Keratinocyte (primary cell): Measurements from ENCODE around the gene PDE8A. TPM values are rescaled to one million over a fixed set of nuclear protein-coding genes. Genes with fewer than 3 reads are reported as not detected.

ENCODE experiments used
- DNase-seq: peaks from one replicate; pipeline ENCODE4 v3.0.0-alpha.2; 2011; ENCODE audit warnings: low read depth, missing footprints, low spot score
- FAIRE-seq: peaks from 2 replicates; lab custom pipeline; 2011; peaks lifted over from hg19 to GRCh38; lab: Jason Lieb, UNC
- H2AFZ ChIP-seq: 2 replicates; pipeline ENCODE4 v1.6.0; 2012; ENCODE audit warnings: low read length, control low read depth, inconsistent platforms; ENCODE audit not compliant: control insufficient read depth
- H3K27ac ChIP-seq: 2 replicates; pipeline ENCODE4 v1.5.1; 2011; ENCODE audit warnings: low read length; ENCODE audit not compliant: control insufficient read depth, insufficient read depth
- H3K27me3 ChIP-seq: 3 replicates; pipeline ENCODE4 v1.6.0; 2011; ENCODE audit warnings: low read length; ENCODE audit not compliant: control insufficient read depth, insufficient read depth; ENCODE audit errors: extremely low read depth
- H3K36me3 ChIP-seq, 2 experiments: 2 replicates in 1 of 2; 3 replicates in 1 of 2; pipeline ENCODE4 v1.5.1; 2011; ENCODE audit warnings: low read length in 2 of 2, mild to moderate bottlenecking in 1 of 2; ENCODE audit not compliant: control insufficient read depth in 2 of 2, insufficient read depth in 2 of 2; ENCODE audit errors: extremely low read depth in 1 of 2
- H3K4me1 ChIP-seq: 3 replicates; pipeline ENCODE4 v1.5.1; 2011; ENCODE audit warnings: low read length; ENCODE audit not compliant: control insufficient read depth, insufficient read depth; ENCODE audit errors: extremely low read depth
- H3K4me2 ChIP-seq: 3 replicates; pipeline ENCODE4 v1.6.0; 2011; ENCODE audit warnings: low read depth, low read length; ENCODE audit not compliant: control insufficient read depth, insufficient read depth; ENCODE audit errors: extremely low read depth
- H3K4me3 ChIP-seq, 3 experiments: fragments of 200-600 bp in 1 of 3; sonication (generic) in 1 of 3; 2 replicates in 2 of 3; 3 replicates in 1 of 3; pipeline ENCODE4 v1.5.1; 2011 to 2016; ENCODE audit warnings: low read length in 3 of 3, mild to moderate bottlenecking in 3 of 3, control low read depth in 2 of 3, inconsistent platforms in 1 of 3, low read depth in 1 of 3, mixed read lengths in 1 of 3, mixed run types in 1 of 3, moderate library complexity in 1 of 3; ENCODE audit not compliant: control insufficient read depth in 2 of 3, insufficient read depth in 2 of 3; ENCODE audit errors: extremely low read depth in 1 of 3
- H3K79me2 ChIP-seq: 2 replicates; pipeline ENCODE4 v1.6.0; 2012; ENCODE audit warnings: low read length; ENCODE audit not compliant: control insufficient read depth, insufficient read depth
- H3K9ac ChIP-seq: 3 replicates; pipeline ENCODE4 v1.6.0; 2011; ENCODE audit warnings: low read length; ENCODE audit not compliant: control insufficient read depth, insufficient read depth; ENCODE audit errors: extremely low read depth
- H3K9me1 ChIP-seq: 3 replicates; pipeline ENCODE4 v1.6.0; 2011; ENCODE audit warnings: low read length; ENCODE audit not compliant: control insufficient read depth, insufficient read depth; ENCODE audit errors: extremely low read depth
- H3K9me3 ChIP-seq: 2 replicates; pipeline ENCODE4 v1.5.1; 2012; ENCODE audit warnings: low read depth, low read length; ENCODE audit not compliant: control insufficient read depth
- H4K20me1 ChIP-seq: 3 replicates; pipeline ENCODE4 v1.6.0; 2011; ENCODE audit warnings: low read length; ENCODE audit not compliant: control insufficient read depth, insufficient read depth; ENCODE audit errors: extremely low read depth
- EZH2 ChIP-seq: IDR thresholded peaks from one replicate; pipeline ENCODE4 v1.6.1; 2012; ENCODE audit warnings: inconsistent platforms, mild to moderate bottlenecking, low read length, moderate library complexity
- dilution Hi-C: fragments of 300-500 bp; cut with MboI; formaldehyde crosslinking; loops from one replicate; pipeline ENCODE4 v1.7.0; 2020; ENCODE audit warnings: low sequenced_read_pairs; ENCODE audit not compliant: extremely low pct_ligation_motif_present
- polyA plus RNA-seq, 5 experiments: library from polyadenylated mRNA; depleted of rRNA in 3 of 5; stranded (reverse) in 3 of 5; stranded (forward) in 1 of 5; unstranded in 1 of 5; fragments of >200 nt; gene quantifications; 1 replicate in 1 of 5; 2 replicates in 3 of 5; 3 replicates in 1 of 5; pipeline versions ENCODE4 v1.2.1 to v1.2.3, GENCODE V29; 2011 to 2012; ENCODE audit warnings: missing spikeins in 2 of 5, low read depth in 1 of 5, low replicate concordance in 1 of 5
- TF ChIP-seq, protein P1 (sequence below), 3 experiments: IDR thresholded peaks in 1 of 3; conservative IDR thresholded peaks in 1 of 3; optimal IDR thresholded peaks in 1 of 3; 2 replicates in 2 of 3; 3 replicates in 1 of 3; pipeline versions ENCODE3 to v1.5.1; 2011; ENCODE audit warnings: low read length in 3 of 3, mild to moderate bottlenecking in 3 of 3, moderate library complexity in 2 of 3, control low read depth in 1 of 3, inconsistent platforms in 1 of 3; ENCODE audit not compliant: insufficient read depth in 2 of 3; ENCODE audit errors: extremely low read depth in 1 of 3

The PDE8A gene
- polyA plus RNA-seq, 1 donor (not counting 4 experiments of a cell fraction or from before 2014, with no cell fraction given) = 24.1 TPM

DNA sequence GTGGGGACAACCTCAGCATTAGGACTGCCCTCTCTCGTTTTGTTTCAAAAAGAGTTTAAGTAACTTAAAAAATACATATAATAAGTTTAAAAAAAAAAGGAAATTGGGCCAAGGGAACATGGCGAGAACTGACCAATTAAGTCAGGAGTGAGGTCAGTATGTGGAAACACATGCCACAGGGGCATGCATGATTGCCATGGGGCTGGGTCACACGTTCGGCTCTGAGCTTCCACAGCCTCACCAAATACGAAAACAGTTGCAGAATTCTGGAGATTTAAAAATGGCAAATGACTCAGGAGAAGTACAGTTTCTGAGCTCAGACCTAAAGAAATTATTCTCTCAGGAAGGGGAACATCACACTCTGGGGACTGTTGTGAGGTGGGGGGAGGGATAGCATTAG is 24.1 kb downstream of the PDE8A start:
- H3K4me1 ChIP-seq = no peaks in the 10 kb centered on the region
- no peaks in the 10 kb centered on the region for H4K20me1 ChIP-seq
- dilution Hi-C loops = no loop called here

DNA sequence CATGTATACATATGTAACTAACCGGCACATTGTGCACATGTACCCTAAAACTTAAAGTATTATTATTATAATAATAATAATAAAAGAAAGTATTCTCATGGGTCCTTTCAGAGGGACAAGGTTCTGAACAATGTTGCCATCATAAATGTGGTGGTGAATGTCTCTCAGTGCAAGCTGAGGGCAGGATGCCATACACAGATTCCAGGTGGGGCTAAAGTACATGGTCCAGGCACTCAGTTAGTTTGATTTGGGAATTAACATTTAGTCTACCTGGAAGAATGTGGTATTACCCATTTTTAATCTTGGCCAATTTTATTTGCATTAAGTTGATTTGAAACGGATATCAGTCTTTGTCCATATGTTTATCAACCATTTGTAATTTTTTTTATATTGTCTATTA is 24.5 kb downstream of the PDE8A start:
- Histone ChIP-seq H3K4me3 (no peak overlapping the region), H3K36me3 (no peaks in the 10 kb centered on the region), H3K79me2 (peaks cover 18% of the 10 kb centered on the region), H3K4me1 (no peaks in the 10 kb centered on the region), H3K4me2 (no peak overlapping the region), H3K9ac (no peak overlapping the region), H4K20me1 (no peaks in the 10 kb centered on the region), H3K27ac (no peak overlapping the region), H3K27me3 (no peaks in the 10 kb centered on the region), H2AFZ (no peak overlapping the region), H3K9me1 (no peaks in the 10 kb centered on the region), H3K9me3 (no peaks in the 10 kb centered on the region)
- FAIRE-seq = no peak
- TF ChIP-seq, protein P1, sequence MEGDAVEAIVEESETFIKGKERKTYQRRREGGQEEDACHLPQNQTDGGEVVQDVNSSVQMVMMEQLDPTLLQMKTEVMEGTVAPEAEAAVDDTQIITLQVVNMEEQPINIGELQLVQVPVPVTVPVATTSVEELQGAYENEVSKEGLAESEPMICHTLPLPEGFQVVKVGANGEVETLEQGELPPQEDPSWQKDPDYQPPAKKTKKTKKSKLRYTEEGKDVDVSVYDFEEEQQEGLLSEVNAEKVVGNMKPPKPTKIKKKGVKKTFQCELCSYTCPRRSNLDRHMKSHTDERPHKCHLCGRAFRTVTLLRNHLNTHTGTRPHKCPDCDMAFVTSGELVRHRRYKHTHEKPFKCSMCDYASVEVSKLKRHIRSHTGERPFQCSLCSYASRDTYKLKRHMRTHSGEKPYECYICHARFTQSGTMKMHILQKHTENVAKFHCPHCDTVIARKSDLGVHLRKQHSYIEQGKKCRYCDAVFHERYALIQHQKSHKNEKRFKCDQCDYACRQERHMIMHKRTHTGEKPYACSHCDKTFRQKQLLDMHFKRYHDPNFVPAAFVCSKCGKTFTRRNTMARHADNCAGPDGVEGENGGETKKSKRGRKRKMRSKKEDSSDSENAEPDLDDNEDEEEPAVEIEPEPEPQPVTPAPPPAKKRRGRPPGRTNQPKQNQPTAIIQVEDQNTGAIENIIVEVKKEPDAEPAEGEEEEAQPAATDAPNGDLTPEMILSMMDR (optimal IDR thresholded peaks at IDR 0.05 in 1 of 3, IDR thresholded peaks at IDR 0.05 in 1 of 3, conservative IDR thresholded peaks at IDR 0.05 in 1 of 3; ENCODE audit: extremely low read depth in 1 of 3, insufficient read depth in 2 of 3, low read length in 3 of 3) = no peak
- TF ChIP-seq EZH2 = no peak
- dilution Hi-C loops = no loop called here
- DNase-seq = no peak

More for the DNA sequence above, 24.1 kb downstream of the PDE8A start:
- H3K4me3 ChIP-seq = no peak overlapping the region
- H3K9me3 ChIP-seq = no peaks in the 10 kb centered on the region
- no peaks in the 10 kb centered on the region for H3K36me3 ChIP-seq
- H3K9ac ChIP-seq = no peak overlapping the region
- H3K27ac ChIP-seq = no peak overlapping the region
- H2AFZ ChIP-seq = no peak overlapping the region
- H3K9me1 ChIP-seq = no peaks in the 10 kb centered on the region
- no peak for FAIRE-seq
- H3K79me2 ChIP-seq = peaks cover 18% of the 10 kb centered on the region
- no peak for DNase-seq
- no peak overlapping the region for H3K4me2 ChIP-seq
- no peak for TF ChIP-seq EZH2
- TF ChIP-seq, protein P1 (optimal IDR thresholded peaks at IDR 0.05 in 1 of 3, IDR thresholded peaks at IDR 0.05 in 1 of 3, conservative IDR thresholded peaks at IDR 0.05 in 1 of 3; ENCODE audit: extremely low read depth in 1 of 3, insufficient read depth in 2 of 3, low read length in 3 of 3) = no peak
- H3K27me3 ChIP-seq = no peaks in the 10 kb centered on the region
